Stomach (tissue), 9 donors: Measurements from ENCODE around the gene PHKB. TPM values are rescaled to one million over a fixed set of nuclear protein-coding genes. Genes with fewer than 3 reads are reported as not detected.

Source experiments
- DNase-seq, 2 donors: peaks; one replicate each; pipeline versions ENCODE4 v3.0.0 to v3.0.0-alpha.2; 2013 to 2019
- H3K27ac ChIP-seq, 5 donors: fragments of 200-600 bp in 4 of 5; sonication (generic) in 4 of 5; one replicate each; pipeline ENCODE4 v1.5.1; 2013 to 2019; ENCODE audit warnings: mild to moderate bottlenecking in 1 of 5, moderate library complexity in 1 of 5
- H3K27me3 ChIP-seq, 3 donors: fragments of 200-600 bp; sonication (generic); one replicate each; pipeline ENCODE4 v1.5.1; 2017 to 2019; ENCODE audit warnings: mixed run types in 1 of 3
- H3K36me3 ChIP-seq, 4 donors: fragments of 200-600 bp; sonication (generic); 1 replicate in 3 of 4; 2 replicates in 1 of 4; pipeline ENCODE4 v1.5.1; 2016 to 2019
- H3K4me1 ChIP-seq, 4 donors: fragments of 200-600 bp; sonication (generic); one replicate each; pipeline ENCODE4 v1.5.1; 2016 to 2019
- H3K4me3 ChIP-seq, 4 donors: fragments of 200-600 bp; sonication (generic) in 3 of 4; one replicate each; pipeline ENCODE4 v1.5.1; 2016 to 2019; ENCODE audit warnings: mild to moderate bottlenecking in 1 of 4
- H3K9me3 ChIP-seq, 4 donors: fragments of 200-600 bp; sonication (generic); one replicate each; pipeline ENCODE4 v1.5.1; 2016 to 2019
- EP300 ChIP-seq: sonication (generic); formaldehyde crosslinking; IDR thresholded peaks from one replicate; pipeline ENCODE4 v1.6.1; 2017; ENCODE audit warnings: antibody characterized with exemption
- POLR2A ChIP-seq, 4 donors: fragments of 450-650 bp; IDR thresholded peaks; one replicate each; pipeline ENCODE4 v1.6.1; 2016; ENCODE audit warnings: antibody characterized with exemption in 4 of 4, control low read depth in 2 of 4, mild to moderate bottlenecking in 1 of 4, moderate library complexity in 1 of 4
- POLR2AphosphoS5 ChIP-seq, 3 donors: sonication (generic); formaldehyde crosslinking; IDR thresholded peaks; one replicate each; pipeline ENCODE4 v1.6.1; 2016; ENCODE audit warnings: antibody characterized with exemption in 3 of 3
- WGBS, 5 donors: extraction: QIAGEN DNeasy Blood & Tissue Kit in 3 of 5; methylation state at CpG; one replicate each; pipeline versions ENCODE4 v1.1.5 to v1.1.7; 2013 to 2018; 5-methylcytosine and 5-hydroxymethylcytosine counted together
- intact Hi-C: fragments of 100-400 bp; cut with DNase I; formaldehyde crosslinking; loops from one replicate; pipeline ENCODE4 v1.15.1; 2023; ENCODE audit warnings: low total_unique reads
- polyA plus RNA-seq, 3 donors: library from polyadenylated mRNA; stranded (reverse); fragments of 200-250 nt; gene quantifications; one replicate each; pipeline ENCODE4 v1.2.3, GENCODE V29; 2013
- total RNA-seq, 5 donors: library from RNA; depleted of rRNA; stranded (reverse); fragments of >200 nt; gene quantifications; one replicate each; pipeline versions ENCODE4 v1.1.0 to v1.2.3, GENCODE V29; 2014 to 2016
- TF ChIP-seq, protein P1 (sequence below), 7 experiments: fragments of 450-650 bp in 4 of 7; fragments of 200-600 bp in 3 of 7; sonication (generic) in 3 of 7; IDR thresholded peaks; one replicate each; pipeline ENCODE4 v1.5.1; 2016 to 2019; ENCODE audit warnings: antibody characterized with exemption in 7 of 7, control low read depth in 2 of 7, mild to moderate bottlenecking in 1 of 7
- donor health status: healthy with polysubstance abuse.
- donor health status: Bipolar disorder and iron deficiency.
- donor health status: healthy.

PHKB gene
- total and polyA plus RNA-seq, 8 donors = 17.5 to 163 (median 51.6) TPM

DNA sequence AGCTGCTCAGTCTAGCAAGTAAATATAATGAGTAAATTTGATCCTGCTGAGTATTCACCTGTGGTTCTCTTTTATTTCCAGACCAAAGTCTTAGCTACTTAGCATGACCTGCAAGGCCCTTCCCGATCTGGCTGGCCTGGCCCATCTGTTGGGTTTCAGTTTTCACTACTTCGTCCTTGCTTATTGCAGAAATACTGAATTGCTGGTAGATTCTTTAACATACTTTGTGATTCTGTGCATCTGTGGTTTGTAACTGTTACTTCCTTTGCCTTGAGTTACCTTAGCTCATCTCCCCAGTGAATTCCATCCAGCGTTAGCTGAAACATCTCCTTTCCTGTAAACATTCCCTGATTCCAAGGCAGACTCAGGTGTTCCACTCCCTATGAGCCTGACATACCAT is 131.1 kb downstream of the PHKB start:
- 71 to 82% (median 76%) methylated on average over 3 of the region's 3 CpGs for WGBS, 5 donors
- Histone ChIP-seq H3K4me3 (no peak overlapping the region), H3K27ac (no peak overlapping the region), H3K9me3 (no peaks in the 10 kb centered on the region), H3K36me3 (peaks cover 22 to 81% (median 60%) of the 10 kb centered on the region in 4 donors), H3K4me1 (no peaks in the 10 kb centered on the region), H3K27me3 (no peaks in the 10 kb centered on the region)
- no peak for DNase-seq
- TF ChIP-seq POLR2A (IDR thresholded peaks at IDR 0.05) = no peak
- TF ChIP-seq EP300 = no peak
- TF ChIP-seq, protein P1, sequence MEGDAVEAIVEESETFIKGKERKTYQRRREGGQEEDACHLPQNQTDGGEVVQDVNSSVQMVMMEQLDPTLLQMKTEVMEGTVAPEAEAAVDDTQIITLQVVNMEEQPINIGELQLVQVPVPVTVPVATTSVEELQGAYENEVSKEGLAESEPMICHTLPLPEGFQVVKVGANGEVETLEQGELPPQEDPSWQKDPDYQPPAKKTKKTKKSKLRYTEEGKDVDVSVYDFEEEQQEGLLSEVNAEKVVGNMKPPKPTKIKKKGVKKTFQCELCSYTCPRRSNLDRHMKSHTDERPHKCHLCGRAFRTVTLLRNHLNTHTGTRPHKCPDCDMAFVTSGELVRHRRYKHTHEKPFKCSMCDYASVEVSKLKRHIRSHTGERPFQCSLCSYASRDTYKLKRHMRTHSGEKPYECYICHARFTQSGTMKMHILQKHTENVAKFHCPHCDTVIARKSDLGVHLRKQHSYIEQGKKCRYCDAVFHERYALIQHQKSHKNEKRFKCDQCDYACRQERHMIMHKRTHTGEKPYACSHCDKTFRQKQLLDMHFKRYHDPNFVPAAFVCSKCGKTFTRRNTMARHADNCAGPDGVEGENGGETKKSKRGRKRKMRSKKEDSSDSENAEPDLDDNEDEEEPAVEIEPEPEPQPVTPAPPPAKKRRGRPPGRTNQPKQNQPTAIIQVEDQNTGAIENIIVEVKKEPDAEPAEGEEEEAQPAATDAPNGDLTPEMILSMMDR (IDR thresholded peaks at IDR 0.05) = no peak
- no peak for TF ChIP-seq POLR2AphosphoS5 (IDR thresholded peaks at IDR 0.05)
- intact Hi-C loops = no loop called here

DNA sequence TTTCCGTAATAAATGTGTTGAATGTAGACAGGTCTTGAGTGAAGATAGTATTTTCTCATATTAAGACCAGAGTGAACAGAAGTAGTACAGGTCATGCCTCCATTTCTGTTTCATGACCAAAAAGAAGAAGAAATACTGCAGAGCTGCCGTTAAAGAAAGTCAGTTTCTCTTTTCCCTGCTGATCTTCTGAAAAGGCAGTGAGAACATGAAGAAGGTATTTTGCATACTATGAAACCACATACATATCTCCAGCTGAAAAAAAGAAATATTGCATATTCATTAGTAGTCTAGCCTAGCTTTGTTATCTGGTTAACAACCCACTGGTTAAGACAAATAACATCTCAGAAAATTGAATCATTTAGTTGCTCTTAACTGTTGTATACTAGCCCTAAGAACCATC is 138.4 kb downstream of the PHKB start:
- peaks cover 3 to 51% (median 48%) of the 10 kb centered on the region in 4 donors for H3K36me3 ChIP-seq
- TF ChIP-seq POLR2AphosphoS5 (IDR thresholded peaks at IDR 0.05) (no peak), EP300 (no peak), POLR2A (IDR thresholded peaks at IDR 0.05) (no peak)
- TF ChIP-seq, protein P1 (IDR thresholded peaks at IDR 0.05) = no peak
- WGBS, 5 donors = 78 to 90% (median 83%) methylated on average over 2 of the region's 2 CpGs
- H3K4me1 ChIP-seq = no peaks in the 10 kb centered on the region
- H3K27me3 ChIP-seq = no peaks in the 10 kb centered on the region
- H3K4me3 ChIP-seq = no peak overlapping the region
- intact Hi-C loops = no loop called here
- no peak overlapping the region for H3K27ac ChIP-seq
- DNase-seq = no peak
- no peaks in the 10 kb centered on the region for H3K9me3 ChIP-seq

DNA sequence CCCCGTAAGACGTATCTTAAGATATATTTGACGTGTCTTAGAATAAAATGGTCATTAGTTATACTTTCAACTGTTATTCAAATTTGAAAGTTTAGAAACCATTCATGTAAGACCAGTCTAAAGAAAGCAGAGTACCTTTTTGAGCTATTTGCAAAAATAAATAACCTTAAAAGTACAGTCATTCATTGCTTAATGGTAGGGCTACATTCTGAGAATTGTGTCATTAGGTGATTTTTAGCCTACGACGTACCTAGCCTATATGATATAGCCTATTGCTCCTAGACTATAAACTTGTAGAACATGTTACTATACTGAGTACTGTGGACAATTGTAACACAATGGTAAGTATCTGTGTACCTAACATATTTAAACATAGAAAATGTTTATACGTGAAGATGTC is 139.2 kb downstream of the PHKB start:
- no peak overlapping the region for H3K4me3 ChIP-seq
- H3K36me3 ChIP-seq = peaks cover 3 to 49% (median 46%) of the 10 kb centered on the region in 4 donors
- intact Hi-C loops = no loop called here
- 97 to 99% (median 98%) methylated on average over 6 of the region's 6 CpGs for WGBS, 5 donors
- H3K27me3 ChIP-seq = no peaks in the 10 kb centered on the region
- no peak for DNase-seq
- TF ChIP-seq EP300 (no peak), POLR2A (IDR thresholded peaks at IDR 0.05) (no peak), POLR2AphosphoS5 (IDR thresholded peaks at IDR 0.05) (no peak)
- TF ChIP-seq, protein P1 (IDR thresholded peaks at IDR 0.05) = no peak
- no peak overlapping the region for H3K27ac ChIP-seq
- no peaks in the 10 kb centered on the region for H3K9me3 ChIP-seq
- no peaks in the 10 kb centered on the region for H3K4me1 ChIP-seq

DNA sequence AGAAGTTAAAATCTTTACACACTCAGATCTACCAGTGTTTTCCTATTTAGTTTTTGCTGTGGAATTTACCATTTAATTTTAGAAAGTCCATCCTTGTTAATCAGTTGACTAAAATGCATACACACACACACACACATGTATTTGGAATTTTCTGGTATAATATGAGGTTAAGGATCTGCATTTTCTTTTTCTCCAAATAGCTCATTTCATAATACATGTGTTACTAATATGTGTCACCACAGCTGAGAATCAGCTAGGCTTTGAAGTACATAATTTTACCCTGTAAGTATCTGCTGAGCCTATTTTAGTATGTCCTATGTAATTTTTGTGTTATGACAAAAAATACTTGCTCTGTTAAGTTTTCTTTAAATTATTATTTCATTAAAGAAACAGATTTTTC is 143.2 kb downstream of the PHKB start:
- TF ChIP-seq POLR2A (IDR thresholded peaks at IDR 0.05) (no peak), POLR2AphosphoS5 (IDR thresholded peaks at IDR 0.05) (no peak), EP300 (no peak)
- TF ChIP-seq, protein P1 (IDR thresholded peaks at IDR 0.05) = no peak
- Histone ChIP-seq H3K4me3 (no peak overlapping the region), H3K36me3 (peaks cover 3 to 44% (median 38%) of the 10 kb centered on the region in 4 donors), H3K27me3 (no peaks in the 10 kb centered on the region), H3K27ac (no peak overlapping the region), H3K9me3 (no peaks in the 10 kb centered on the region), H3K4me1 (no peaks in the 10 kb centered on the region)
- DNase-seq = no peak
- intact Hi-C loops = no loop called here
